ENCODE data around the gene CHD3.
A peak's percentile ranks its signal among the peaks of the same experiment; 100 is the strongest.
"Not testable (repeated sequence)": the region's sequence is repeated elsewhere in the genome, so short reads cannot be mapped to it uniquely, and the experiment has no call there.

The CHD3 gene

DNA sequence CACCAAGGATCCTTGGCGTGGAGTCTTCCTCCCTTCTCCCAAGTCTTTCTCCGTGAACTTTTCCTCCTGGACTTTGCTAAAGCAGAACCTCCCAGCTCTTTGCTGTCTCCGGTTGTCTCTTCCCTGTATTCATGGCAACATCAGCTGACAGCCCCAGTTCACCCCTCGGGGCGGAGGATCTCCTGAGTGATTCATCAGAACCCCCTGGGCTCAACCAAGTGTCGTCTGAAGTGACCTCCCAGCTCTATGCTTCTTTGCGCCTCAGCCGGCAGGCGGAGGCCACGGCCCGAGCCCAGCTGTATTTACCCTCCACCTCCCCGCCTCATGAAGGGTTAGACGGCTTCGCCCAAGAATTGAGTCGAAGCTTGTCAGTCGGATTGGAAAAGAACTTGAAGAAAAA is 44.4 kb downstream of the CHD3 start:
- Histone ChIP-seq H3K4me1 (ENCODE audit: insufficient read depth, low read length) (no peaks in the 10 kb centered on the region), H3K9ac (ENCODE audit: low read depth, low read length) (peak overlapping the region; percentile 83), H3K36me3 (ENCODE audit: insufficient read depth, low read length) (peaks cover 5% of the 10 kb centered on the region), H3K9me3 (ENCODE audit: control insufficient read depth, insufficient read depth, low read length) (no peaks in the 10 kb centered on the region)

DNA sequence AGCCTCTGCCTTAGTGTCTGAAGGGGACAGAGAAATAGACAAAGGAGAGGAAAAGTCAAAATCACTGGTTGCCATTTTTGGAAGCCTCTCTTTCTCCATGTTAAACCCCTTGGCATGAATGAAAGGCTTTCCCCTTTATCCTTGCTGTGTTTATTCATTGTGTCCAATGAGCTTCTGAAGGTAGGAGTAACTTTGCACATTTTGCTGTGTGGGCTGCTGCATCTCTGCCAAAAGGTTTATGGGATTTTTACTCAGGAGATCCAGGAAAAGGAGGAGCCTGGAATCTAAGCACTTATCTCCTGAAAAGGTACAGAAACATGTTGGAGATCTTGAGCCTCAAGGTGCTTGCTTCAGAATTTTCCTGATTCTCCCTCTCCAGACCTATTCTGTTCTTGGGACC is 47.3 kb downstream of the CHD3 start:
- no peaks in the 10 kb centered on the region for H3K4me1 ChIP-seq (ENCODE audit: insufficient read depth, low read length)
- H3K9ac ChIP-seq (ENCODE audit: low read depth, low read length), result no peak overlapping the region
- H3K36me3 ChIP-seq (ENCODE audit: insufficient read depth, low read length), result peaks cover 5% of the 10 kb centered on the region

DNA sequence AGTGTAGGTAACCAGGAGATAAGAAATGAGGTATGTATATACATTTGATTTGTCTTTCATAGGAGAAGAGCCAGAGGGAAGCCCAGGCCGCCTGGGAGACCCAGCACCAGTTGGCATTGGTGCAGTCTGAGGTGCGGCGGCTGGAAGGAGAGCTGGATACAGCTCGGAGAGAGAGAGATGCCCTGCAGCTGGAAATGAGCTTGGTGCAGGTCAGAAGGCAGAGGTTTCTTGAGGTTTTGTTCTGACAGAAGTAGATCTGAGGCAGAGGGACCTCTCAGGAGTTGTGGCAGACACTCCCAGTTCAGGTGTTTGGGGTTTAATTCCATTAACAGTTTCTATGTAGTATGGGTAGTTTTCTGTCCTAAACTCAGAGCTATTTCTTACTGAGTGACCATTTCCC is 51.4 kb downstream of the CHD3 start:
- Histone ChIP-seq H3K36me3 (ENCODE audit: insufficient read depth, low read length) (peaks cover 12% of the 10 kb centered on the region), H3K9ac (ENCODE audit: low read depth, low read length) (no peak overlapping the region), H3K9me3 (ENCODE audit: control insufficient read depth, insufficient read depth, low read length) (no peaks in the 10 kb centered on the region)

More for the DNA sequence above, 47.3 kb downstream of the CHD3 start:
- no peaks in the 10 kb centered on the region for H3K9me3 ChIP-seq (ENCODE audit: control insufficient read depth, insufficient read depth, low read length)

DNA sequence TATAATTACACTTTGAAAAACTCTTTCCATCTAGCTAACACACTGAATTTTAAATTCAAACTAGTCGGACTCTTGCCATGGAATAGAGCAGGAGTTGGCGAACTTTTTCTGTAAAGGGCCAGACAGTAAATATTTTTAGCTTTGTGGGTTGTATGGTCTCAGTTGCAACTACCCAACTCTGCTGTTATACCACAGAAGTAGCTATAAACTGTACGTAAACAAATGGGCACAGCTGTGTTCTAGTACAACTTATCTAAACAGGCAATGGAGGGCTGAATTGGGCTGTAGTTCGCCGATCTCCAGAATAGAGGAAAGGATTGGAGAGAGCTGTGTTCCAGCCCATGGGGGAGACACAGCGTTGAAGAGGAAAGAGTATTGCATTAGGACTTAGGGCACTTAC is 52.2 kb downstream of the CHD3 start:
- Histone ChIP-seq H3K36me3 (ENCODE audit: insufficient read depth, low read length) (peaks cover 12% of the 10 kb centered on the region), H3K9ac (ENCODE audit: low read depth, low read length) (no peak overlapping the region)

More for the DNA sequence above, 51.4 kb downstream of the CHD3 start:
- no peaks in the 10 kb centered on the region for H3K4me1 ChIP-seq (ENCODE audit: insufficient read depth, low read length)

DNA sequence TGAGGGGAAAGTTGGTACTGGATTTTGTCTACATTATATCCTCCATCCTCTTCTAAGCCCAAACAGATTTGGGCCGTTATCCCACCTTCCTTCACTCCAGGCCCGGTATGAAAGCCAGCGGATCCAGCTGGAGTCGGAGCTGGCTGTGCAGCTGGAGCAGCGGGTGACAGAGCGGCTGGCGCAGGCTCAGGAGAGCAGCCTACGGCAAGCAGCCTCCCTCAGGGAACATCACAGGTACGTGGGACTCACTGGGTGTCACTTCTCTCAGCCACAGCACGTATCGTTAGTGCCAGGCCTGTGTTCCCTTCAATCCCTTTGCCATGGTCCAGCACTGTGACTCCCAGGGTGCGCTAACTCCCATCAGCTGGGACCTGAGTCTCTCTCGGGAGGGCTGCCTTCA is 54.7 kb downstream of the CHD3 start:
- H3K36me3 ChIP-seq (ENCODE audit: insufficient read depth, low read length), result peaks cover 7% of the 10 kb centered on the region; the same call in 1 of the 2 replicates
- H3K9ac ChIP-seq (ENCODE audit: low read depth, low read length), result no peak overlapping the region
- H3K9me3 ChIP-seq (ENCODE audit: control insufficient read depth, insufficient read depth, low read length), result no peaks in the 10 kb centered on the region
- no peaks in the 10 kb centered on the region for H3K4me1 ChIP-seq (ENCODE audit: insufficient read depth, low read length)

More for the DNA sequence above, 52.2 kb downstream of the CHD3 start:
- no peaks in the 10 kb centered on the region for H3K9me3 ChIP-seq (ENCODE audit: control insufficient read depth, insufficient read depth, low read length)
- H3K4me1 ChIP-seq (ENCODE audit: insufficient read depth, low read length), result no peaks in the 10 kb centered on the region

DNA sequence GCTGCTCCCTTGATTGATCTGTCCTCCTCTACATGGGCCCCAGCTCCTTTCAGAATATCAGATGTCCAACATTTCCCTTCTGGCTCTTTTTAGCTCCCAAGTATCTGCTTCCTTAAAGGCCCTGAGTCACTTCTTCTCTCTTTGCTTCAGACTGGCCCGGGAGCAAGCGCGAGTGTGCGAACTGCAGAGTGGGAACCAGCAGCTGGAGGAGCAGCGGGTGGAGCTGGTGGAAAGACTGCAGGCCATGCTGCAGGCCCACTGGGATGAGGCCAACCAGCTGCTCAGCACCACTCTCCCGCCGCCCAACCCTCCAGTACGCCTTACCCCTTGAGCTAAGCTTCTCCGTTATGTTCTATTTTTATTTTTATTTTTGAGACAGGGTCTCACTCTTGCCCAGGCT is 55.7 kb downstream of the CHD3 start:
- H3K4me1 ChIP-seq (ENCODE audit: insufficient read depth, low read length), result no peaks in the 10 kb centered on the region
- H3K9me3 ChIP-seq (ENCODE audit: control insufficient read depth, insufficient read depth, low read length), result no peaks in the 10 kb centered on the region
- peaks cover 7% of the 10 kb centered on the region; the same call in 1 of the 2 replicates for H3K36me3 ChIP-seq (ENCODE audit: insufficient read depth, low read length)
- no peak overlapping the region for H3K9ac ChIP-seq (ENCODE audit: low read depth, low read length)

DNA sequence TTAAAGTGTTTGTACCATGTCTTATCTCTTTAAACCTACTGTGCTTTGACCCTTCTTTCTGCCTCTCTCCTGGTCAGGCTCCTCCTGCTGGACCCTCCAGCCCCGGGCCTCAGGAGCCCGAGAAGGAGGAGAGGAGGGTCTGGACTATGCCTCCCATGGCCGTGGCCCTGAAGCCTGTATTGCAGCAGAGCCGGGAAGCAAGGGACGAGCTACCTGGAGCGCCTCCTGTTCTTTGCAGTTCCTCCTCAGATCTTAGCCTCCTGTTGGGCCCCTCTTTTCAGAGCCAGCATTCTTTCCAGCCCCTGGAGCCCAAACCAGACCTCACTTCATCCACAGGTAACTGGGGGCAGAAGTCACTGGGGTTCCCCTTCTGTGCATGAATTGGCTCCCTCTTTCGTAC is 57.1 kb downstream of the CHD3 start:
- peaks cover 7% of the 10 kb centered on the region; the same call in 1 of the 2 replicates for H3K36me3 ChIP-seq (ENCODE audit: insufficient read depth, low read length)
- H3K9me3 ChIP-seq (ENCODE audit: control insufficient read depth, insufficient read depth, low read length), result no peaks in the 10 kb centered on the region
- H3K9ac ChIP-seq (ENCODE audit: low read depth, low read length), result no peak overlapping the region
- H3K4me1 ChIP-seq (ENCODE audit: insufficient read depth, low read length), result no peaks in the 10 kb centered on the region

DNA sequence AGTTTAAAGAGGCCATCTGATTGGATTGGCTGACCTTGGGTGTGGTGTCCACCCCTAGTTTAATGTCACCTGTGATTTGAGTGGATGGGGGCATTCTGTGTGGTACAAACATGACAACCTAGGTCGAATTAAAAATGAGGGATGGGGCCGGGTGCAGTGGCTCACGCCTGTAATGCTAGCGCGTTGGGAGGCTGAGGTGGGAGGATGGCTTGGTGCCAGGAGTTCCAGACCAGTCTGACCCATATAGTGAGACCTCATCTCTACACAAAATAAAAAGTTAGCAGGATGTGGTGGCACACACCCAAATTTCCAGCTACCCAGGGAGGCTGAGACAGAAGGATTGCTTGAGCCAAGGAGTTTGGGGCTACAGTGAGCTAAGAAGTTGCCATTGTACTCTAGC is 57.9 kb downstream of the CHD3 start:
- no peaks in the 10 kb centered on the region for H3K9me3 ChIP-seq (ENCODE audit: control insufficient read depth, insufficient read depth, low read length)
- H3K4me1 ChIP-seq (ENCODE audit: insufficient read depth, low read length), result no peaks in the 10 kb centered on the region
- peaks cover 7% of the 10 kb centered on the region; the same call in 1 of the 2 replicates for H3K36me3 ChIP-seq (ENCODE audit: insufficient read depth, low read length)
- H3K9ac ChIP-seq (ENCODE audit: low read depth, low read length), result no peak overlapping the region

DNA sequence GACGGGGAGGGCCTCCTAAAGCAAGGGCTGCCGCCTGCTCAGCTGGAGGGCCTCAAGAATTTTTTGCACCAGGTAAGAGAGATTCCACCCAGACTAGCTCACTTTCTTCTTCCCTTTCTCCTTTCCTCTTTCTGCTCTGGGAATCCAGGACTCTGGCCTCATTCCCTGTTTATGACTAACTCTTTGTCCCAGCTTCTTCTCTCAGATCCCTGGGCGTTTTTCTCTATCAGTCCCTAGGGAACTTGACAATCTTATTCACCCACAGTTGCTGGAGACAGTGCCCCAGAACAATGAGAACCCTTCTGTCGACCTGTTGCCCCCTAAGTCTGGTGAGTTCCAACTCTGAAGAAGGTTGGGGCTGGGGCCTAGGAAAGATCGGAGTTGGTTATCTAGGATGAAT is 59.1 kb downstream of the CHD3 start:
- H3K36me3 ChIP-seq (ENCODE audit: insufficient read depth, low read length), result peaks cover 7% of the 10 kb centered on the region; the same call in 1 of the 2 replicates
- H3K9ac ChIP-seq (ENCODE audit: low read depth, low read length), result no peak overlapping the region
- H3K4me1 ChIP-seq (ENCODE audit: insufficient read depth, low read length), result no peaks in the 10 kb centered on the region
- H3K9me3 ChIP-seq (ENCODE audit: control insufficient read depth, insufficient read depth, low read length), result no peaks in the 10 kb centered on the region

DNA sequence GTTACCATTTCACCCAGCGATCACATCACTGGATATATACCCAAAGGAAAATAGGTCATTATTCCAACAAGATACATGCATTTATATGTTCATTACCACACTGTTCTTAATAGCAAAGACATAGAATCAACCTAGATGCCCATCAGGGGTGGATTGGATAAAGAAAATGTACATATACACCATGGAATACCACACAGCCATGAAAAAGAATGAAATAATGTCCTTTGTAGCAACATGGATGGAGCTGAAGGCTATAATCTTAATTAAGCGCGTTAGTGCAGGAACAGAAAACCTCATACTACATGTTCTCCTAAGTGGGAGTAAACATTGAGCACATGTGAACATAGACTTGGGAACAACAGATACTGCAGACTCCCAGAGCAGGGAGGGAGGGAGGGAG is 62.0 kb downstream of the CHD3 start:
- Histone ChIP-seq H3K36me3 (ENCODE audit: insufficient read depth, low read length) (no peaks in the 10 kb centered on the region), H3K9me3 (ENCODE audit: control insufficient read depth, insufficient read depth, low read length) (no peaks in the 10 kb centered on the region), H3K9ac (ENCODE audit: low read depth, low read length) (no peak overlapping the region), H3K4me1 (ENCODE audit: insufficient read depth, low read length) (no peaks in the 10 kb centered on the region)

DNA sequence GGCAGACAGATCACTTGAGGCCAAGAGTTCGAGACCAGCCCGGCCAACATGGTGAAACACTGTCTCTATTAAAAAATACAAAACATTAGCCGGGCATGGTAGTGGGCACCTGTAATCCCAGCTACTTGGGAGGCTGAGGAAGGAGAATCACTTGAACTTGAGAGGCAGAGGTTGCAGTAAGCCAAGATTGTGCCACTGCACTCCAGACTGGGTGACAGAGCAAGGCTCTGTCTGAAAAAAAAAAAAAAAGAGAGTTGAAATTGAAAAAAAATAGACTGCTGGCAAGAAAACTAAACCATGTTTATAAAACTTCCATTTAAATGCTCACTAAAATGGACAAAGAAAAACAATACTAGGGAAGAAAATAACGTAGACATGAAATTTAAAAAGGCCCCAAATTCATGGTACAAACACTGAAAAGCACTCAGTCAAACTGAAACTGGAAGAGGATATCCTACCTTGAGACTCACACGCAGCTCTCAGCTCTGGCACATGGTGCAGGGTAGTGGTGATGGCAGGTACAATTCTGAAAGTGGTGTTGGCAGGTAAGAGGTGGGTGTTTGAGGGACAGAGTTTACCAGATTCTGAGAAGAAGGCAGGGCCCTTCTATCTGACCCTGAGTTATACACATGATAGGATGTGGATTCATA is 62.7 kb downstream of the CHD3 start:
- Histone ChIP-seq H3K36me3 (ENCODE audit: insufficient read depth, low read length) (no peaks in the 10 kb centered on the region), H3K9ac (ENCODE audit: low read depth, low read length) (no peak overlapping the region), H3K9me3 (ENCODE audit: control insufficient read depth, insufficient read depth, low read length) (no peaks in the 10 kb centered on the region), H3K4me1 (ENCODE audit: insufficient read depth, low read length) (no peaks in the 10 kb centered on the region)

DNA sequence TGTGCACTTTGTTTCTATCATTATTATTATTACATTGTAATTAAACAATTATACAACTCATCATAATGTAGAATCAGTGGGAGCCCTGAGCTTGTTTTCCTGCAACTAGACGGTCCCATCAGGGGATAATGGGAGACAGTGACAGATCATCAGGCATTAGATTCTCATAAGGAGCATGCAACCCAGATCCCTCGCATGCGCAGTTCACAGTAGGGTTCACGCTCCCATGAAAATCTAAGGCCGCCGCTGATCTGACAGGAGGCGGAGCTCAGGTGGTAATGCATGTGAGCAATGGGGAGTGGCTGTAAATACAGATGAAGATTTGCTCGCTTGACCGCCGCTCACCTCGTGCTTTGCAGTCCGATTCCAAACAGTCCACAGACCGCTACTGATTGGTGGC is 64.7 kb downstream of the CHD3 start:
- H3K36me3 ChIP-seq (ENCODE audit: insufficient read depth, low read length); H3K4me1 ChIP-seq (ENCODE audit: insufficient read depth, low read length); H3K9ac ChIP-seq (ENCODE audit: low read depth, low read length); H3K9me3 ChIP-seq (ENCODE audit: control insufficient read depth, insufficient read depth, low read length): not testable (repeated sequence)

DNA sequence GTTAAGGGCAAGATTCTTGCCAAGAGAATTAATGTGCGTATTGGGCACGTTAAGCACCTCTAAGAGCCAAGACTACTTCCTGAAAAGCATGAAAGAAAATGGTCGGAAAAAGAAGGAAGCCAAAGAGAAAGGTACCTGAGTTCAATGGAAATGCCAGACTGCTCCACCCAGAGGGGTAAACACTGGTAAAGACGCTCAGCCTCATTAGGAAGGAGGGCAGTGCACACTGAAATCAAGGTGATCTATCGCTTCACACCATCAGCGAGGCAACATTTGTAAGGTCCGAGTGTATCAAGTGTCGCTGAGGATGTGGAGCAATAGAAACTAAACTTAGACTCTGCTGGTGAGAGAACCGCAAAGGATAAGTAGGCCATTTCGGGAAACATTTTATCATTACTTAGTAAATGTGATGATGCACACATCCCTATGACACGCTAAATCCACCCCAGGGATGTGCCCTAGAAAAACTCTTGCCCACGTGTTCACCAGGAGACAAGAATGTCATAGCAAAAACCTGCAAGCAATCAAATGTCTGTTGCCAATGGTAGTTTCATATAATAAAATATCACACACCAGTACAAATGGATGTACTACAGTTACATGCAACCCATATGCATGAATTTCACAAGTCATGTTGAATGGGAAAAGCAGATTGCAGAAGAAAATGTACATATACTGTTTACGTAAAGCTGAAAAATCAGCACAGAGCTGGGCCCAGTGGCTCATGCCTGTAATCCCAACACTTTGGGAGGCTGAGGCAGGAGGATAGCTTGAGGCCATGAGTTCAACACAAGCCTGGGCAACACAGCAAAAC is 67.0 kb downstream of the CHD3 start:
- Histone ChIP-seq H3K4me1 (ENCODE audit: insufficient read depth, low read length) (no peaks in the 10 kb centered on the region), H3K9me3 (ENCODE audit: control insufficient read depth, insufficient read depth, low read length) (no peaks in the 10 kb centered on the region), H3K9ac (ENCODE audit: low read depth, low read length) (no peak overlapping the region), H3K36me3 (ENCODE audit: insufficient read depth, low read length) (no peaks in the 10 kb centered on the region)

DNA sequence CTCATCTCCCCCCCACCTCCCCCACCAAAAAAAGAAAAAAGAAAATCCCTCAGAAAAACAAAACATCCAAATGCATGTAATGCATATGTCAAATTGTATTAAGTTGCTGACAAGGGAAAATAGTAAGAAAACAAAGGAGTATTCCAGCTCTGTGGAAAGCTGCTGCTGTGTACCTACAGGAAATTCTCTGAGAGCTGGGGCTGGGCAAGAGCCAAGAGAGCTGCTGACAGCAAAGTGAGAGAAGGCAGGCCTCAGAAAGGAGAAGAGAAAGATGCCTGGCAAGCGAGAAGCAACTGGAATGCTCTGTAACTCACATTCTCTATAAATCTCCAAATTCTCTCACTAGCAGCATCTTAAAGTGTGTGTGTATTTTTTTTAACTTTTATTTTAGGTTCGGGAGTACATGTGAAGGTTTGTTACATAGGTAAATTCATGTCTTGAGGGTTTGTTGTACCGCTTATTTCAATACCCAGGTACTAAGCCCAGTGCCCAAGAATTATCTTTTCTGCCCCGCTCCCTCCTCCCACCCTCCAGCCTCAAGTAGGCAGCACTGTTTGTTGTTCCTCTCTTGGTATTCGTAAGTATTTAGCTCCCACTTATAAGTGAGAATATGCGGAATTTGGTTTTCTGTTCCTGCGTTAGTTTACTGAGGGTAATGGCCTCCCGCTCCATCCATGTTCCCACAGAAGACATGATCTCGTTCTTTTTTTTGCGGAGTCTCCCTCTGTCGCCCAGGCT is 67.8 kb downstream of the CHD3 start:
- Histone ChIP-seq H3K36me3 (ENCODE audit: insufficient read depth, low read length) (no peaks in the 10 kb centered on the region), H3K4me1 (ENCODE audit: insufficient read depth, low read length) (no peaks in the 10 kb centered on the region), H3K9ac (ENCODE audit: low read depth, low read length) (no peak overlapping the region), H3K9me3 (ENCODE audit: control insufficient read depth, insufficient read depth, low read length) (no peaks in the 10 kb centered on the region)
